HG02973 (cell line): ENCODE measurements around the gene QSOX2.

Source experiments
- ATAC-seq: cut with Tn5 transposase; IDR thresholded peaks from one replicate; pipeline ENCODE4 v1.9.1; 2021; ENCODE audit warnings: moderate library complexity; ENCODE audit not compliant: unreplicated experiment

QSOX2 gene

GRCh38 chr9:136225748-136226679, 19.6 kb downstream of the QSOX2 start:
- ATAC-seq, result peak; percentile 36

DNA sequence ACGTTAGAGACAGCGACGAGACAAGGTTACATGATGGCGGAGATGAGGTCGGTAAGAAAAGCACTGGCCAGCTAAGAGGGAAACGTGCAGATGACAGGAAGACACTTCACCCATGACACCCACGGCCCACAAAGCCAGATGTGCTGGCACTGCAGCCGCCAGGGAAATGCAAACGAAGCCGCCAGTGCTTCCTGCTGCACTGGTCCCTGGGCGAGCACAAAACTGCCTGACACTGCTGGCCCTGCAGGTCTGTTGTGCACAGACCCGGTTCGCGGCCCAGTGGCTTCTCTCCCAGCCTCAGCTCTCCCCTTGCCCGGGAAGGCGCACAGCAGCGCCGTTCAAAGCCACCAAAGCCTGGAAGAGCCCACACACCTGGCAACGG, 20.3 kb downstream of the QSOX2 start:
- ATAC-seq, result peak; percentile 45

DNA sequence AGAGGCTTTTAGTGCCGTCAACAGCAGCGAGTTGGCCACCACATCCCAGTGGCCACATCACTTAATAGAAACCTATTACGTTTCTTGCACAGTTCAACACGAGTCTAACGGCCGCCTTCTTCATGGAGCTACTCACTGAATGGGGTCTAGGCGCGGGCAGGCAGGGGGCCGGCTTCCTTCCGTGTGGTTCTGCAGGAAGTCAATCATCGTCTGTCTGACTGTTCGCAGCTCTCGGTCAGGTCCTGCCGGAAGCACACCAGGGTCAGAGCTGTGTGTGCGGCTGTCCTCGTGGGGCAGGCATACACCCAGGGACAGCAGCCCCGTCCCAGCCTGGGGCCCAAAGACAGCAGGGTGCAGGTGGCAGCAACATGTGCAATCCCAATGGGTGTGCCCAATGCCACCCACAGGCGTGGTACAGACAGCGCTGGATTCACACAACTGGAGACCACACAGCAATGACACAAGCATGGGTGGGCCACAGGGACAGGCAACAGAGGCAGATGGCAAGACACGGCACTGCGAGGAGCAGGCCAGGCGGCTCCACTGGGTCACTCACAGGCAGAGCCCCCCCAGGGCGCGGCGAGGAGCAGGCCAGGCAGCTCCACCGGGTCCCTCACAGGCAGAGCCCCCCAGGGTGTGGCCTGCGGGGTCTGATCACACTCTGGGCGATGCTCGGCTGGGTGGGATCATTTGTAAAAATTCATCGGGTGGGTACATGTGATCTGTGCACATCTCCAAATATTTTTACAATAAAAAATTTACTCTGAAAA, 21.6 kb downstream of the QSOX2 start:
- no peak for ATAC-seq

GRCh38 chr9:136222906-136223285, 22.7 kb downstream of the QSOX2 start:
- ATAC-seq, result no peak

GRCh38 chr9:136222166-136222905, 23.3 kb downstream of the QSOX2 start:
- no peak for ATAC-seq

DNA sequence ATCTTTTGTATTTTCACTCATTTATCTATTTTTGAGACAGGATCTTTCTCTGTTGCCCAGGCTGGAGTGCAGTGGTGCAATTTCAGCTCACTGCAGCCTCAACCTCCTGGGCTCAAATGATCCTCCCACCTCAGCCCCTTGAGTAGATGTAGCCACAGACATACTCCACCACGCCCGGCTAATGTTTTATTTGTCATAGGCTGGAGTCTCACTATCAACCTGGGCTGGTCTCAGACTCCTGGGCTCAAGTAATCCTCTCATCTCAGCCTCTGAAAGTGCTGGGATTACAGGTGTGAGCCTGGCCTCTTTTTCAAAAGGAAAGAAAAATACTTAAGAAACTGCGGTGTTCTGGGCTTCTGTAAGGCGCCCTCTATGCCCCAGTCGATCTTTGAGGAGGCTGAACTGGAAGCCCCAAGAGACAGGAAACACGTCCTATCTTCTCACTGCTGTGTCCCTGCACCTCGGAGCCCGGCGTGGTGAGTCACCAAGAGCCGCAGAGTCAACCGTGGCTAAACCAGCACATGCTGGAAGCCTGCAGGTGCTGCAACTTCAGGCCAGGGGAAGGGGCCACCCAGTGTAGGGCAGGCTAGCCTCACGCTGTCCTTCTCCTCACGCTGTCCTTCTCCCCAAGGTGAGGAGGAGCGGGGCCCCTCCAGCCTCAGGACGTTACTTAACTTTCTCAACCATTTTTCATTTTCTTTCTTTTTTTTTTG, 25.4 kb downstream of the QSOX2 start:
- ATAC-seq, result no peak

GRCh38 chr9:136219276-136219675, 26.3 kb downstream of the QSOX2 start:
- ATAC-seq, result no peak

DNA sequence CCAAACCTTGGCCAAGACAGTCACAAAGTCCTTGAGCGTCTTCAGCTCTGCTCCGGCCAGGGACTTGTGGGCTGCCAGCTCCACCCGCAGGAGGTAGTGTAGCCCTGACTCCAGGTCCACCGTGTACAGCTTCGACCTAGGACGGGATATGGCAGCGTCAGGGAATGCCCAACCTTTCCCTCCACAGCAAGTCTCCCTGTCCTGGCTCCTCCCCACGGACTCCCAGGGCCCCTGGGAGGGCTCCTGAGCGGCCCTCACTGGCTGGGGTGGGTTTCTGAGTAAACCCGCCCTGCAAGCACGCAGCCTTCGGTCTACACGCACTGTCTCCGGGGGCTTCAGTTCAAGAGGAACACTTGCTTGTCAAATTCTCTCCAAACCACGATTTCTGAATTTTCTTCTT, 26.9 kb downstream of the QSOX2 start:
- no peak for ATAC-seq

- no peak for ATAC-seq
These were observed 27.3 kb downstream of the QSOX2 start for GRCh38 chr9:136218271-136218670.

GRCh38 chr9:136216541-136217244, 28.9 kb downstream of the QSOX2 start:
- no peak for ATAC-seq

- ATAC-seq, result no peak
These were observed 31.9 kb downstream of the QSOX2 start for GRCh38 chr9:136213733-136214132.

GRCh38 chr9:136212345-136212950, 33.2 kb downstream of the QSOX2 start:
- no peak for ATAC-seq

DNA sequence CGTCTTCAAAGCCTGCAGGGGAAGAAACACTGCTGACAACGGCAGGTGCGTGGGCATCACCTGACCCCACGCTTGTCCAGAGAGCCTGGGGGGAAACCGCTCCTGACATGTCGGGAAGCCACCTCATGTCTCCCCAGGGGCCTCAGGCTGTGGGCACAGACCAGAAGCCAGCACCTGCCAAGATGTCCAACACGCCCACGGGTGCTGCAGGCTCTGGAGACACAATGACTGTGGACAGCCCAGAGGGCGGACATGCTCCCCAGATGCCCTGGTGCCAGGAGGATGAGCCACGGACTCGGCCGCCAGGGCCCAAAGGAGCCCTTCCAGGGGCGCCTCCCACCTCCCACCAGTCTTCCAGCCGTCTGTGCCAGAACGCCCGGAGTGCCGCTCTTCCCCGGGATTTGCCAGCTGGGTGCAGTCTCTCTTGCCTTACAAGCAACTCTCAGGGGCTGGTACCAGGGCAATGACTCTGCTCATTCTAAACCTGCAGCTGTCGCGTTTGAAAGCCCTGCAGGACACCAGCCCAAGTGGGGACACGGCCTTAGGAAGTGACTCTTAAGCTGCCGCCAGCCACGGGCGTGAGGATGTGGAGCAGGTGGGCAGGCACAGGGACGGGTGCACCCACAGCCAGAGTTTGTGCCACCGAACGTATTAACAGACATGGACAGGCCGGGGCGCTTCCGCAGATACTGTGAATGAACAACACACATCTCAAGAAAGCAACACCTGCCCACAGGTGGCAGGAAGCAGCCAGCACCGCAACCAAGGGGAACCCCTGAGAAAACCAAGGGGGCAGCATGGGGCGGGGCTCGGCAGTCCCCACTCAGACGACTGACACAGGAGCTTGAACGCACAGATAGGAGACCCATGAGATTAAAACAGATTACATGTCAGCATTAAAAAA, 33.9 kb downstream of the QSOX2 start:
- no peak for ATAC-seq

DNA sequence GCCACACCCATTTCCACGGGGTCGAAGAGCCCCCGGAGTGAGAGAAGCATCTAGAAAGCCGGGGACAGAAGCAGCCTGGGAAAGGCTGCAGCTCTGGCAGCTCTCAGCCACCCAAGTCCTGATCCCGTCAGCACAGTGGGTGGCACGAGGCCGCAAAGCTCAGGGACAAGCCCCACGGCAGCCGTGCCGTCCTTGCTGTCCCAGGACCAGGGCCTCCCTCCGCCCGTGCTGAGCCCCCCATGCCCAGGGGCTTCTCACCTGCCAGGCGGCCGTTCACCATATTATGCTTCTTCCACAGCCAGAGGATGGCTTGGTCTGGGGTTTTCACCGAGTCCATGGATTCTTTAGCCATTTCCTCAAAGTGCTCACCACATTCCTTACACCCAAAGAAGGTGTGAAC, 34.6 kb downstream of the QSOX2 start:
- ATAC-seq, result no peak

- no peak for ATAC-seq
These were observed 35.3 kb downstream of the QSOX2 start for GRCh38 chr9:136210276-136210675.

DNA sequence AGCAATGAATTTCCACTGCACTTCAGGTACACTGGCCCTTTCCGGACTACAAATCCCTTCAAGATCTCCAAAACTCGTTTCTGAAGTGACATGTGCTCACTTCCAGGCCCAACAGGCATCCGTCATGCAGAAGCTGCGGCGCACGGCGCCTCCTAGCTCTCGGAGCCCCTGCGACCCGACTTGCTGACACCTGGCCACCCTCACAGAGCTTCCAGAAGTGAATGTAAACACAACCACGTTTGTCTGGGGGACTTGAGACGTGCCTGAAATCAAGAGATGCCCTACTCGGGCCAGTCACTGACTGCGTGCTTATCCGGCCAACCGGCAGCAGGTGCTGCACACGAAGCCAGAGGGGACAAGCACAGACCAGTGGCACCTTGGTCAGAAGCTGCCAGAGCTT, 35.8 kb downstream of the QSOX2 start:
- no peak for ATAC-seq

- ATAC-seq, result no peak
These were observed 36.4 kb downstream of the QSOX2 start for GRCh38 chr9:136209232-136209631.

GRCh38 chr9:136208675-136209074, 36.9 kb downstream of the QSOX2 start:
- ATAC-seq, result no peak

DNA sequence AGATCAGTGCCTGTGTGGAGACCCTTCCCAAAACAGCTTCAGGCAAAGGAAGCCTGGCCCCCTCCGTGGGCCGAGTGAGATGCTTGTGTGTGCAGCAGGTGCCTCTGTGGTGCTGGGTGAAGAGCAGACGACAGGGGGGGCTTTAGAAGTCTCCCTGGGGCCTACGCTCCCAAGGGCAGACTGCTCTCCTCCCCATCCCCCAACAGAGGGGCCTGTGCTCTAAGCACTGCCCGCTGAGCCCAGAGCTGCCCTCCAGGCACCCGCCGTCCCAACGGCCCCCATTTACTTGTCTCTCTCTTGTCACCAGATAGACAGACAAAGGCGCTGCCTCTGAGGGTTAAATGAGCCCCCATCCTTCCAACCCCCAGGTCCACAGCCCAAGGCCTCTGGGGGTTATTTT, 38.0 kb downstream of the QSOX2 start:
- ATAC-seq, result no peak
